ENCODE measurements around the gene PDLIM5.

DNA sequence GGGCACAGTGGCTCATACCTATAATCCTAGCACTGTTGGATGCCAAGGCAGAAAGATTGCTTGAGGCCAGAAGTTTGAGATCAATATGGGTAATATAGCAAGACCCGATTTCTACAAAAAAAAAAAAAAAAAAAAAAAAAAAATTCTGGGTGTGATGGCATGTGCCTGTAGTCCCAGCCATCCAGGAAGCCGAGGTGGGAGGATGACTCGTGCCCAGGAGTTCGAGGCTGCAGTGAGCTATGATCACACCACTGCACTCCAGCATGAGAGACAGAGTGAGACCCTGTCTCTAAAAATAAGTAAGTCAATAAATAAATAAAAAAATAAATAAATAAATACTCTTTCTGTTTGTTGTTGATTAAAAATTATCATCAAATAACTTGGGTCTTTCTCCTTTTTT lies 243.6 kb downstream of the PDLIM5 start:
- TF ChIP-seq, protein P1, sequence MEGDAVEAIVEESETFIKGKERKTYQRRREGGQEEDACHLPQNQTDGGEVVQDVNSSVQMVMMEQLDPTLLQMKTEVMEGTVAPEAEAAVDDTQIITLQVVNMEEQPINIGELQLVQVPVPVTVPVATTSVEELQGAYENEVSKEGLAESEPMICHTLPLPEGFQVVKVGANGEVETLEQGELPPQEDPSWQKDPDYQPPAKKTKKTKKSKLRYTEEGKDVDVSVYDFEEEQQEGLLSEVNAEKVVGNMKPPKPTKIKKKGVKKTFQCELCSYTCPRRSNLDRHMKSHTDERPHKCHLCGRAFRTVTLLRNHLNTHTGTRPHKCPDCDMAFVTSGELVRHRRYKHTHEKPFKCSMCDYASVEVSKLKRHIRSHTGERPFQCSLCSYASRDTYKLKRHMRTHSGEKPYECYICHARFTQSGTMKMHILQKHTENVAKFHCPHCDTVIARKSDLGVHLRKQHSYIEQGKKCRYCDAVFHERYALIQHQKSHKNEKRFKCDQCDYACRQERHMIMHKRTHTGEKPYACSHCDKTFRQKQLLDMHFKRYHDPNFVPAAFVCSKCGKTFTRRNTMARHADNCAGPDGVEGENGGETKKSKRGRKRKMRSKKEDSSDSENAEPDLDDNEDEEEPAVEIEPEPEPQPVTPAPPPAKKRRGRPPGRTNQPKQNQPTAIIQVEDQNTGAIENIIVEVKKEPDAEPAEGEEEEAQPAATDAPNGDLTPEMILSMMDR (conservative IDR thresholded peaks at IDR 0.05; ENCODE audit: low read length): no peak
- TF ChIP-seq EZH2phosphoT487 (IDR thresholded peaks at IDR 0.05; ENCODE audit: borderline replicate concordance, low read depth, low read length): no peak
